SK-N-SH (cell line): ENCODE measurements around the gene PRG3.

ENCODE experiments used
- EP300 ChIP-seq, 2 experiments: IDR thresholded peaks; 2 replicates each; pipeline versions ENCODE4 v1.4.0 to v1.6.1; 2012; ENCODE audit warnings: borderline replicate concordance in 1 of 2, low read depth in 1 of 2, low read length in 1 of 2
- NFIC ChIP-seq: IDR thresholded peaks from 2 replicates; pipeline ENCODE4 v1.4.0; 2012; ENCODE audit warnings: borderline replicate concordance
- TAF1 ChIP-seq: IDR thresholded peaks from 2 replicates; pipeline ENCODE4 v1.6.1; 2012; ENCODE audit warnings: low read depth, mild to moderate bottlenecking, low read length, moderate library complexity, borderline replicate concordance
- TF ChIP-seq, protein P1 (sequence below): fragments of 200-600 bp; sonication (generic); IDR thresholded peaks from 2 replicates; pipeline ENCODE4 v1.6.1; 2017; ENCODE audit warnings: antibody characterized with exemption, mild to moderate bottlenecking, moderate library complexity
- TF ChIP-seq, protein P2 (sequence below): IDR thresholded peaks from 2 replicates; pipeline ENCODE4 v1.4.0; 2012; ENCODE audit warnings: low read depth

DNA sequence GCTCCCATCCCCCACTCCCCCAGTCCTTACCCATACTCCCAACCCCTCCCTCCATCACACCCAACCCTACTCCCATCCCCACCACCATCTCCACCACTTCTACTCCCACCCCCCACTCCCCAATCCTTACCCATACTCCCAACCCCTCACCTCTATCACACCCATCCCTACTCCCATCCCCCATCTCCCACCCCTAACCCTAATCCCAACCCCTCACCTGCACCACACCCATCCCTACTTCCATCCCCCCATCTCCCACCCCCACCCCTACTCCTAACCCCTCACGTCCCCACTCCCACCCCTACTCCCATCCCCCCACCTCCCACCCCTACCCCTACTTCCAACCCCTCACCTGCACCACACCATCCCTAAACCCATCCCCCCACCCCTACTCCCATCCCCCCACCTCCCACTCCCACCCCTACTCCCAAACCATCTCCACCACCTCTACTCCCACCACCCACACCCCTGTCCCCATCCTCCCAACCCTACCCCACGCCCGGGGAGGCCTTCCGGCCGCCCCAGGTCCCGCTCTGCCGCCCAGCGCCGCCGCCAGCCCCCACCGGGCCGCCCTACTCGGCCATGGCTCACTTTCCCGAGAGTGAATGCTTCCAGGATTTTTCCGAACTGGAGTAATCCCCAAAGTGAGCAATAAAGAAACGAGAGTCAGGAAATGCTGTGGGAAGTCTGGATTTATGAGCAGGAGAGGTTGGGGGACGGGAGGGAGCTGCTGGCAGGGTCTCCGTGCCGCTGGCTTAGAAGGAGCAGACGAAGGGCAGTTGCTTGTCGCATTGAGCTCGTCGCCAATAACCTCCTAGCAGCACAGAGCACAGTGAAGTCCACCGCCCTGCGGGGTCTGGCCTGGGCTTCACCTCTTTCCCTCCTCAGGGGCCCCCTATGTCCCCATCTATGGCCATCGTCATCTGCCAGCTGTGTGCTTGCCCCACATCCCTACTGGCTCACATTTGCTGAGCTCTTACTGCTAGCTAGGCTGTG lies 4.6 kb downstream of the PRG3 start:
- no peak for TF ChIP-seq EP300 (IDR thresholded peaks at IDR 0.05; ENCODE audit: borderline replicate concordance in 1 of 2, low read depth in 1 of 2, low read length in 1 of 2)
- TF ChIP-seq, protein P1, sequence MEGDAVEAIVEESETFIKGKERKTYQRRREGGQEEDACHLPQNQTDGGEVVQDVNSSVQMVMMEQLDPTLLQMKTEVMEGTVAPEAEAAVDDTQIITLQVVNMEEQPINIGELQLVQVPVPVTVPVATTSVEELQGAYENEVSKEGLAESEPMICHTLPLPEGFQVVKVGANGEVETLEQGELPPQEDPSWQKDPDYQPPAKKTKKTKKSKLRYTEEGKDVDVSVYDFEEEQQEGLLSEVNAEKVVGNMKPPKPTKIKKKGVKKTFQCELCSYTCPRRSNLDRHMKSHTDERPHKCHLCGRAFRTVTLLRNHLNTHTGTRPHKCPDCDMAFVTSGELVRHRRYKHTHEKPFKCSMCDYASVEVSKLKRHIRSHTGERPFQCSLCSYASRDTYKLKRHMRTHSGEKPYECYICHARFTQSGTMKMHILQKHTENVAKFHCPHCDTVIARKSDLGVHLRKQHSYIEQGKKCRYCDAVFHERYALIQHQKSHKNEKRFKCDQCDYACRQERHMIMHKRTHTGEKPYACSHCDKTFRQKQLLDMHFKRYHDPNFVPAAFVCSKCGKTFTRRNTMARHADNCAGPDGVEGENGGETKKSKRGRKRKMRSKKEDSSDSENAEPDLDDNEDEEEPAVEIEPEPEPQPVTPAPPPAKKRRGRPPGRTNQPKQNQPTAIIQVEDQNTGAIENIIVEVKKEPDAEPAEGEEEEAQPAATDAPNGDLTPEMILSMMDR = no peak
- TF ChIP-seq NFIC = no peak
- TF ChIP-seq, protein P2, sequence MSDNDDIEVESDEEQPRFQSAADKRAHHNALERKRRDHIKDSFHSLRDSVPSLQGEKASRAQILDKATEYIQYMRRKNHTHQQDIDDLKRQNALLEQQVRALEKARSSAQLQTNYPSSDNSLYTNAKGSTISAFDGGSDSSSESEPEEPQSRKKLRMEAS = no peak
- no peak for TF ChIP-seq TAF1
